ENCODE data around the gene APH1B. TPM values are rescaled to one million over a fixed set of nuclear protein-coding genes. Genes with fewer than 3 reads are reported as not detected.

Gene APH1B
- total RNA-seq, 1 experiment from 2014 or later = 20.9 TPM

- Histone ChIP-seq H2BK20ac (ENCODE audit: low read depth, low read length, poor library complexity, severe bottlenecking) (no peak overlapping the region), H3K4me2 (ENCODE audit: insufficient read depth, insufficient read length, low read length) (no peak overlapping the region), H3K18ac (ENCODE audit: insufficient read length, low read depth, low read length) (no peak overlapping the region), H2AK5ac (ENCODE audit: insufficient read length, low read length) (no peak overlapping the region), H2BK5ac (ENCODE audit: insufficient read length, low read length) (no peak overlapping the region), H2AFZ (ENCODE audit: low read length) (no peak overlapping the region), H3T11ph (ENCODE audit: low read length) (no peak overlapping the region), H3K79me2 (ENCODE audit: insufficient read depth, low read length) (no peaks in the 10 kb centered on the region), H4K5ac (ENCODE audit: insufficient read length, low read depth, low read length) (no peak overlapping the region), H3K23ac (ENCODE audit: insufficient read length, low read depth, low read length) (no peak overlapping the region), H4K91ac (ENCODE audit: insufficient read length, low read depth, low read length) (no peak overlapping the region), H4K20me1 (ENCODE audit: control insufficient read depth, insufficient read depth, insufficient read length) (no peaks in the 10 kb centered on the region), H3K56ac (ENCODE audit: insufficient read length, low read depth, low read length) (no peak overlapping the region), H3K4me1 (ENCODE audit: insufficient read depth, low read length) (no peaks in the 10 kb centered on the region), H2BK12ac (ENCODE audit: insufficient read length, low read depth, low read length) (no peak overlapping the region), H3K14ac (ENCODE audit: insufficient read depth, low read length) (no peak overlapping the region), H2BK15ac (ENCODE audit: low read depth, low read length) (no peak overlapping the region), H3K9me3 (ENCODE audit: control insufficient read depth, low read depth, low read length) (no peaks in the 10 kb centered on the region), H3K9ac (ENCODE audit: extremely low read depth, insufficient read length, low read length) (no peak overlapping the region), H2BK120ac (ENCODE audit: low read depth, low read length, poor library complexity, severe bottlenecking) (no peak overlapping the region), H3K79me1 (ENCODE audit: insufficient read depth, low read depth, low read length, poor library complexity, severe bottlenecking) (peaks cover 5% of the 10 kb centered on the region), H4K8ac (replicated peaks; ENCODE audit: insufficient read length, low read depth, low read length) (no peak overlapping the region), H3K23me2 (ENCODE audit: insufficient read length, low read depth, low read length, poor library complexity, severe bottlenecking) (no peaks in the 10 kb centered on the region), H3K27ac (ENCODE audit: insufficient read length, low read depth, low read length) (no peak overlapping the region), H3K27me3 (ENCODE audit: insufficient read depth, low read length) (no peaks in the 10 kb centered on the region), H3K4ac (ENCODE audit: low read depth, low read length) (no peak overlapping the region)
- H3K27me3 Mint-ChIP-seq (ENCODE audit: low read depth) = no peaks in the 10 kb centered on the region
- H3K27ac Mint-ChIP-seq = no peak overlapping the region
- H3K4me3 Mint-ChIP-seq = no peak overlapping the region
- H3K9me3 Mint-ChIP-seq = peaks cover 0 to 4% of the 10 kb centered on the region in 2 experiments; a peak in 1 of 5 replicates
- H3K36me3 Mint-ChIP-seq (ENCODE audit: insufficient read depth in 1 of 3, low read depth in 3 of 3) = peaks cover 0 to 5% (median 0%) of the 10 kb centered on the region in 3 experiments; a peak in 3 of 7 replicates
- no peak for DNase-seq
- peaks cover 17 to 20% of the 10 kb centered on the region in 2 experiments for H3K4me1 Mint-ChIP-seq
- TF ChIP-seq CTCF (conservative IDR thresholded peaks at IDR 0.05) = no peak
- no CpG with 5 or more reads among the region's 4 CpGs for WGBS (ENCODE audit: extremely low coverage, insufficient read length, low lambda C conversion rate)
Measured at GRCh38 chr15:63232405-63232804, 45.0 kb upstream of the APH1B start.
